NCI-H2107 (cell line): Measurements from ENCODE around the gene EBF3.

ENCODE experiments used
- DNase-seq: peaks from one replicate; lab custom pipeline; 2025; lab: John Stamatoyannopoulos, UW

Gene EBF3

GRCh38 chr10:129911451-129912165 is 52.5 kb downstream of the EBF3 start:
- DNase-seq, result no peak

GRCh38 chr10:129910861-129911260 is 53.2 kb downstream of the EBF3 start:
- DNase-seq, result no peak

GRCh38 chr10:129909531-129910256 is 54.4 kb downstream of the EBF3 start:
- no peak for DNase-seq

- no peak for DNase-seq
These were observed 55.0 kb downstream of the EBF3 start for GRCh38 chr10:129909080-129909479.

GRCh38 chr10:129908406-129908805 is 55.7 kb downstream of the EBF3 start:
- no peak for DNase-seq

GRCh38 chr10:129905553-129905952 is 58.5 kb downstream of the EBF3 start:
- DNase-seq, result no peak

- DNase-seq, result no peak
These were observed 59.8 kb downstream of the EBF3 start for GRCh38 chr10:129904323-129904722.

GRCh38 chr10:129901389-129902006 is 62.6 kb downstream of the EBF3 start:
- DNase-seq, result no peak

- DNase-seq, result no peak
These were observed 63.2 kb downstream of the EBF3 start for GRCh38 chr10:129900825-129901224.

GRCh38 chr10:129899276-129900130 is 64.6 kb downstream of the EBF3 start:
- DNase-seq, result no peak

GRCh38 chr10:129898706-129899268 is 65.3 kb downstream of the EBF3 start:
- no peak for DNase-seq

GRCh38 chr10:129897871-129898626 is 66.0 kb downstream of the EBF3 start:
- DNase-seq, result no peak

- DNase-seq, result no peak
These were observed 67.2 kb downstream of the EBF3 start for GRCh38 chr10:129896860-129897200.

- no peak for DNase-seq
These were observed 67.8 kb downstream of the EBF3 start for GRCh38 chr10:129896136-129896859.

- no peak for DNase-seq
These were observed 68.3 kb downstream of the EBF3 start for GRCh38 chr10:129895811-129896135.

- no peak for DNase-seq
These were observed 69.4 kb downstream of the EBF3 start for GRCh38 chr10:129894698-129895097.

GRCh38 chr10:129893104-129894089 is 70.7 kb downstream of the EBF3 start:
- DNase-seq, result no peak

- DNase-seq, result no peak
These were observed 71.5 kb downstream of the EBF3 start for GRCh38 chr10:129892548-129893052.

GRCh38 chr10:129891806-129892205 is 72.3 kb downstream of the EBF3 start:
- no peak for DNase-seq
